Measurements from ENCODE around the gene GNA15.
A peak's percentile ranks its signal among the peaks of the same experiment; 100 is the strongest.

Gene GNA15

DNA sequence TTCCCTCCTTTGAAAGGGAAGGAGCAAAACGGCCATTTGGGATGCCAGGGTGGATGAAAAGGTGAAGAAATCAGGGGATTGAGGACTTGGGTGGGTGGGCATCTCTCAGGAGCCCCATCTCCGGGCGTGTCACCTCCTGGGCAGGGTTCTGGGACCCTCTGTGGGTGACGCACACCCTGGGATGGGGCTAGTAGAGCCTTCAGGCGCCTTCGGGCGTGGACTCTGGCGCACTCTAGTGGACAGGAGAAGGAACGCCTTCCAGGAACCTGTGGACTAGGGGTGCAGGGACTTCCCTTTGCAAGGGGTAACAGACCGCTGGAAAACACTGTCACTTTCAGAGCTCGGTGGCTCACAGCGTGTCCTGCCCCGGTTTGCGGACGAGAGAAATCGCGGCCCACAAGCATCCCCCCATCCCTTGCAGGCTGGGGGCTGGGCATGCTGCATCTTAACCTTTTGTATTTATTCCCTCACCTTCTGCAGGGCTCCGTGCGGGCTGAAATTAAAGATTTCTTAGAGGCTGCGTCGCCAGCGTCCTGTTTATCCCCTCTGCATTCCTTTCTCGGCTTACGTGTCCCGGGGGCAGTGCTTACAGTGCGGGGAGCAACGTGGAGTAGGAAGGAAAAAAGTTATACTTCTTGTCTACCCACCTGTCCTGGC is 27.5 kb downstream of the GNA15 start:
- Histone ChIP-seq H3K36me3 (ENCODE audit: control insufficient read depth, low read length) (no peaks in the 10 kb centered on the region), H4K20me1 (ENCODE audit: control insufficient read depth, insufficient read depth, low read depth, low read length) (no peaks in the 10 kb centered on the region), H3K27me3 (ENCODE audit: control insufficient read depth, low read length) (peaks cover 12% of the 10 kb centered on the region), H3F3A (ENCODE audit: control insufficient read depth, insufficient read depth) (0 out of 2 replicates have a peak, but pooled peaks cover under 1% of the 10 kb centered on the region), H3K4me2 (ENCODE audit: low read length) (peak overlapping the region; percentile 47; the same call in 1 of the 2 replicates), H3K79me2 (ENCODE audit: control insufficient read depth, low read length) (no peaks in the 10 kb centered on the region), H3K9me2 (replicated peaks; ENCODE audit: control insufficient read depth, low read length) (no peaks in the 10 kb centered on the region), H3K9me3 (ENCODE audit: control insufficient read depth, insufficient read depth, low read length) (no peaks in the 10 kb centered on the region), H3K4me1 (ENCODE audit: control insufficient read depth, low read length) (peaks cover 15% of the 10 kb centered on the region), H3K4me3 (ENCODE audit: low read length) (0 out of 2 replicates have a peak overlapping the region, but pooled peaks have one; percentile 22), H3K27ac (ENCODE audit: low read depth, low read length) (no peak overlapping the region)
- TF ChIP-seq CTCF (IDR thresholded peaks at IDR 0.05; ENCODE audit: low read depth, low read length, poor library complexity, severe bottlenecking) (peak; percentile 93), EZH2phosphoT487 (IDR thresholded peaks at IDR 0.05; ENCODE audit: borderline replicate concordance, low read length) (no peak)

- Histone ChIP-seq H3K79me2 (ENCODE audit: control insufficient read depth, low read length) (no peaks in the 10 kb centered on the region), H3K4me3 (ENCODE audit: low read length) (no peak overlapping the region), H3K36me3 (ENCODE audit: control insufficient read depth, low read length) (no peaks in the 10 kb centered on the region), H3K27me3 (ENCODE audit: control insufficient read depth, low read length) (peaks cover 12% of the 10 kb centered on the region), H3K4me1 (ENCODE audit: control insufficient read depth, low read length) (peaks cover 15% of the 10 kb centered on the region), H3K9me3 (ENCODE audit: control insufficient read depth, insufficient read depth, low read length) (no peaks in the 10 kb centered on the region), H3K9me2 (replicated peaks; ENCODE audit: control insufficient read depth, low read length) (no peaks in the 10 kb centered on the region), H3K4me2 (ENCODE audit: low read length) (0 out of 2 replicates have a peak overlapping the region, but pooled peaks have one; percentile 47), H3K27ac (ENCODE audit: low read depth, low read length) (no peak overlapping the region), H3F3A (ENCODE audit: control insufficient read depth, insufficient read depth) (no peaks in the 10 kb centered on the region), H4K20me1 (ENCODE audit: control insufficient read depth, insufficient read depth, low read depth, low read length) (no peaks in the 10 kb centered on the region)
- TF ChIP-seq EZH2phosphoT487 (IDR thresholded peaks at IDR 0.05; ENCODE audit: borderline replicate concordance, low read length) = no peak
- TF ChIP-seq CTCF (IDR thresholded peaks at IDR 0.05; ENCODE audit: low read depth, low read length, poor library complexity, severe bottlenecking) = no peak
Measured at GRCh38 chr19:3163943-3164342, 28.1 kb downstream of the GNA15 start.

GRCh38 chr19:3167533-3168272 is 31.9 kb downstream of the GNA15 start:
- no peaks in the 10 kb centered on the region for H3K9me2 ChIP-seq (replicated peaks; ENCODE audit: control insufficient read depth, low read length)
- H3K36me3 ChIP-seq (ENCODE audit: control insufficient read depth, low read length) = no peaks in the 10 kb centered on the region
- no peaks in the 10 kb centered on the region for H4K20me1 ChIP-seq (ENCODE audit: control insufficient read depth, insufficient read depth, low read depth, low read length)
- H3K4me2 ChIP-seq (ENCODE audit: low read length) = no peak overlapping the region
- H3K4me1 ChIP-seq (ENCODE audit: control insufficient read depth, low read length) = peaks cover 17% of the 10 kb centered on the region
- H3K9me3 ChIP-seq (ENCODE audit: control insufficient read depth, insufficient read depth, low read length) = no peaks in the 10 kb centered on the region
- no peak overlapping the region for H3K4me3 ChIP-seq (ENCODE audit: low read length)
- H3F3A ChIP-seq (ENCODE audit: control insufficient read depth, insufficient read depth) = peaks cover 3% of the 10 kb centered on the region; the same call in 1 of the 2 replicates
- TF ChIP-seq EZH2phosphoT487 (IDR thresholded peaks at IDR 0.05; ENCODE audit: borderline replicate concordance, low read length) (no peak), CTCF (IDR thresholded peaks at IDR 0.05; ENCODE audit: low read depth, low read length, poor library complexity, severe bottlenecking) (no peak)
- H3K27me3 ChIP-seq (ENCODE audit: control insufficient read depth, low read length) = peaks cover 30% of the 10 kb centered on the region
- H3K27ac ChIP-seq (ENCODE audit: low read depth, low read length) = no peak overlapping the region
- no peaks in the 10 kb centered on the region for H3K79me2 ChIP-seq (ENCODE audit: control insufficient read depth, low read length)
